22Rv1 (cell line): ENCODE data around the gene STK17A.

Experiments used
- ZFX ChIP-seq: fragments of 450-650 bp; IDR thresholded peaks from 2 replicates; pipeline ENCODE4 v1.6.1; 2017; ENCODE audit warnings: antibody characterized with exemption, borderline replicate concordance
- TF ChIP-seq, protein P1 (sequence below): fragments of 450-650 bp; IDR thresholded peaks from 2 replicates; pipeline ENCODE4 v1.5.1; 2017; ENCODE audit warnings: mild to moderate bottlenecking

DNA sequence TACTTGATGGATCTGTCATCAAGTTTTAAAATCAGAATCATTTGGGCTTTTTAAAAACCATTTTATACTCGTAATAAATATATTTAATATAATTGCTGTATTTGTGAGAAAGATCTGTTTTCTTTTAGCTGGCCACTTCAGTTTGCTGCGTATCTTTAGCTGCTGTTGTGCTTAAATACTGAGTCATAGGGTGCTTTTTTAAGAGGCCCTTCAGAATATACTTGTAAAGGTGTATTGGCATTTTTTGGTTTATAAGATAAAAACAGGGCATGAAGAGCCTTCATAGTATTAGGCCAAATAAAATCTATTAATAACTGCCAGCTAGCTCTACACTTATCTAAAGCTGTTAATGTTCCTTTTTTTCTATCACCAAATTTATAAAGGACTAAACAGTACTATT lies 43.8 kb downstream of the STK17A start:
- TF ChIP-seq, protein P1, sequence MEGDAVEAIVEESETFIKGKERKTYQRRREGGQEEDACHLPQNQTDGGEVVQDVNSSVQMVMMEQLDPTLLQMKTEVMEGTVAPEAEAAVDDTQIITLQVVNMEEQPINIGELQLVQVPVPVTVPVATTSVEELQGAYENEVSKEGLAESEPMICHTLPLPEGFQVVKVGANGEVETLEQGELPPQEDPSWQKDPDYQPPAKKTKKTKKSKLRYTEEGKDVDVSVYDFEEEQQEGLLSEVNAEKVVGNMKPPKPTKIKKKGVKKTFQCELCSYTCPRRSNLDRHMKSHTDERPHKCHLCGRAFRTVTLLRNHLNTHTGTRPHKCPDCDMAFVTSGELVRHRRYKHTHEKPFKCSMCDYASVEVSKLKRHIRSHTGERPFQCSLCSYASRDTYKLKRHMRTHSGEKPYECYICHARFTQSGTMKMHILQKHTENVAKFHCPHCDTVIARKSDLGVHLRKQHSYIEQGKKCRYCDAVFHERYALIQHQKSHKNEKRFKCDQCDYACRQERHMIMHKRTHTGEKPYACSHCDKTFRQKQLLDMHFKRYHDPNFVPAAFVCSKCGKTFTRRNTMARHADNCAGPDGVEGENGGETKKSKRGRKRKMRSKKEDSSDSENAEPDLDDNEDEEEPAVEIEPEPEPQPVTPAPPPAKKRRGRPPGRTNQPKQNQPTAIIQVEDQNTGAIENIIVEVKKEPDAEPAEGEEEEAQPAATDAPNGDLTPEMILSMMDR = no peak
- no peak for TF ChIP-seq ZFX
